ENCODE results near the gene WFDC11. TPM values are rescaled to one million over a fixed set of nuclear protein-coding genes. Genes with fewer than 3 reads are reported as not detected.

Gene WFDC11
- total RNA-seq, 1 experiment from 2014 or later, result not detected

DNA sequence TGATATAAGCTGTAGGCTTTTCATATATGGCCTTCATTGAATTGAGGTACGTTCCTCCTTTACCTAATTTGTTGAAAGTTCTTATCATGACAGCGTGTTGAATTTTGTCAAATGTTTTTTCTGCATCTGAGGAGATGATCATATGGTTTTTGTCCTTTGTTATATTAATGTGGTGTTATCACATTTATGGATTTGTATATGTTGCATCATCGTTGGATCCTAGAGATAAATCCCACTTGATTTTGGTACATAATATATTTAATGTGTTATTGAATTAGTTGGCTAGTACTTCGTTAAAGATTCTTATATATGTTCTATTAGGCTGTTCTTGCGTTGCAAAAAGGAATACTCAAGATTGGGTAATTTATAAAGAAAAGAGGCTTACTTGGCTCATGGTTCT is 30.4 kb downstream of the WFDC11 start:
- no peak overlapping the region for H3K56ac ChIP-seq (ENCODE audit: insufficient read length, low read depth, low read length)
- H3K27ac Mint-ChIP-seq, result peak overlapping the region in 1 of 3 experiments; percentile 88; a peak in 1 of 7 replicates
- H3K23ac ChIP-seq (ENCODE audit: insufficient read length, low read depth, low read length), result no peak overlapping the region
- no peak overlapping the region for H3K27ac ChIP-seq (ENCODE audit: insufficient read length, low read depth, low read length)
- no peak overlapping the region for H2BK5ac ChIP-seq (ENCODE audit: insufficient read length, low read length)
- no peak overlapping the region for H2AFZ ChIP-seq (ENCODE audit: low read length)
- no peak overlapping the region for H2BK15ac ChIP-seq (ENCODE audit: low read depth, low read length)
- peaks cover 0 to 4% (median 2%) of the 10 kb centered on the region in 3 experiments; a peak in 1 of 7 replicates for H3K36me3 Mint-ChIP-seq (ENCODE audit: insufficient read depth in 1 of 3, low read depth in 3 of 3)
- no peaks in the 10 kb centered on the region for H3K79me1 ChIP-seq (ENCODE audit: insufficient read depth, low read depth, low read length, poor library complexity, severe bottlenecking)
- H3K9me3 ChIP-seq (ENCODE audit: control insufficient read depth, low read depth, low read length), result no peaks in the 10 kb centered on the region
- H3K27me3 Mint-ChIP-seq (ENCODE audit: low read depth), result no peaks in the 10 kb centered on the region
- no peaks in the 10 kb centered on the region for H3K79me2 ChIP-seq (ENCODE audit: insufficient read depth, low read length)
- no peaks in the 10 kb centered on the region for H3K4me1 ChIP-seq (ENCODE audit: insufficient read depth, low read length)
- H3K23me2 ChIP-seq (ENCODE audit: insufficient read length, low read depth, low read length, poor library complexity, severe bottlenecking), result no peaks in the 10 kb centered on the region
- H3K9me3 Mint-ChIP-seq, result peaks cover 2 to 4% of the 10 kb centered on the region in 2 experiments; a peak in 3 of 5 replicates
- H3K14ac ChIP-seq (ENCODE audit: insufficient read depth, low read length), result no peak overlapping the region
- H4K8ac ChIP-seq (replicated peaks; ENCODE audit: insufficient read length, low read depth, low read length), result no peak overlapping the region
- no peak overlapping the region for H2BK120ac ChIP-seq (ENCODE audit: low read depth, low read length, poor library complexity, severe bottlenecking)
- H3K18ac ChIP-seq (ENCODE audit: insufficient read length, low read depth, low read length), result no peak overlapping the region
- no peak overlapping the region for H4K5ac ChIP-seq (ENCODE audit: insufficient read length, low read depth, low read length)
- DNase-seq, result no peak
- no peak overlapping the region for H3T11ph ChIP-seq (ENCODE audit: low read length)
- no CpG with 5 or more reads among the region's 5 CpGs for WGBS (ENCODE audit: extremely low coverage, insufficient read length, low lambda C conversion rate)
- H2AK5ac ChIP-seq (ENCODE audit: insufficient read length, low read length), result no peak overlapping the region
- no peaks in the 10 kb centered on the region for H4K20me1 ChIP-seq (ENCODE audit: control insufficient read depth, insufficient read depth, insufficient read length)
- no peak overlapping the region for H3K4me2 ChIP-seq (ENCODE audit: insufficient read depth, insufficient read length, low read length)
- no peak overlapping the region for H3K9ac ChIP-seq (ENCODE audit: extremely low read depth, insufficient read length, low read length)
- no peaks in the 10 kb centered on the region for H3K27me3 ChIP-seq (ENCODE audit: insufficient read depth, low read length)
- H3K4me3 Mint-ChIP-seq, result no peak overlapping the region
- TF ChIP-seq, protein P1, sequence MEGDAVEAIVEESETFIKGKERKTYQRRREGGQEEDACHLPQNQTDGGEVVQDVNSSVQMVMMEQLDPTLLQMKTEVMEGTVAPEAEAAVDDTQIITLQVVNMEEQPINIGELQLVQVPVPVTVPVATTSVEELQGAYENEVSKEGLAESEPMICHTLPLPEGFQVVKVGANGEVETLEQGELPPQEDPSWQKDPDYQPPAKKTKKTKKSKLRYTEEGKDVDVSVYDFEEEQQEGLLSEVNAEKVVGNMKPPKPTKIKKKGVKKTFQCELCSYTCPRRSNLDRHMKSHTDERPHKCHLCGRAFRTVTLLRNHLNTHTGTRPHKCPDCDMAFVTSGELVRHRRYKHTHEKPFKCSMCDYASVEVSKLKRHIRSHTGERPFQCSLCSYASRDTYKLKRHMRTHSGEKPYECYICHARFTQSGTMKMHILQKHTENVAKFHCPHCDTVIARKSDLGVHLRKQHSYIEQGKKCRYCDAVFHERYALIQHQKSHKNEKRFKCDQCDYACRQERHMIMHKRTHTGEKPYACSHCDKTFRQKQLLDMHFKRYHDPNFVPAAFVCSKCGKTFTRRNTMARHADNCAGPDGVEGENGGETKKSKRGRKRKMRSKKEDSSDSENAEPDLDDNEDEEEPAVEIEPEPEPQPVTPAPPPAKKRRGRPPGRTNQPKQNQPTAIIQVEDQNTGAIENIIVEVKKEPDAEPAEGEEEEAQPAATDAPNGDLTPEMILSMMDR (conservative IDR thresholded peaks at IDR 0.05), result no peak
- H4K91ac ChIP-seq (ENCODE audit: insufficient read length, low read depth, low read length), result no peak overlapping the region
- no peak overlapping the region for H2BK20ac ChIP-seq (ENCODE audit: low read depth, low read length, poor library complexity, severe bottlenecking)
- no peak overlapping the region for H2BK12ac ChIP-seq (ENCODE audit: insufficient read length, low read depth, low read length)
- H3K4me1 Mint-ChIP-seq, result no peaks in the 10 kb centered on the region
- no peak overlapping the region for H3K4ac ChIP-seq (ENCODE audit: low read depth, low read length)

All from H9 (cell line).